Raji (cell line): ENCODE data around the gene NUDCD3.

Experiments used
- POLR2A ChIP-seq: IDR thresholded peaks from 2 replicates; pipeline ENCODE4 v1.6.1; 2011; ENCODE audit warnings: low read depth, low read length, control low read depth; ENCODE audit not compliant: insufficient read depth

NUDCD3 gene

GRCh38 chr7:44490351-44491200 lies at the start of gene NUDCD3:
TSS of gene NUDCD3 (minus strand) at chr7:44490658. CDS start at chr7:44490600, 58 bp downstream.
- peak; percentile 95 for TF ChIP-seq POLR2A

DNA sequence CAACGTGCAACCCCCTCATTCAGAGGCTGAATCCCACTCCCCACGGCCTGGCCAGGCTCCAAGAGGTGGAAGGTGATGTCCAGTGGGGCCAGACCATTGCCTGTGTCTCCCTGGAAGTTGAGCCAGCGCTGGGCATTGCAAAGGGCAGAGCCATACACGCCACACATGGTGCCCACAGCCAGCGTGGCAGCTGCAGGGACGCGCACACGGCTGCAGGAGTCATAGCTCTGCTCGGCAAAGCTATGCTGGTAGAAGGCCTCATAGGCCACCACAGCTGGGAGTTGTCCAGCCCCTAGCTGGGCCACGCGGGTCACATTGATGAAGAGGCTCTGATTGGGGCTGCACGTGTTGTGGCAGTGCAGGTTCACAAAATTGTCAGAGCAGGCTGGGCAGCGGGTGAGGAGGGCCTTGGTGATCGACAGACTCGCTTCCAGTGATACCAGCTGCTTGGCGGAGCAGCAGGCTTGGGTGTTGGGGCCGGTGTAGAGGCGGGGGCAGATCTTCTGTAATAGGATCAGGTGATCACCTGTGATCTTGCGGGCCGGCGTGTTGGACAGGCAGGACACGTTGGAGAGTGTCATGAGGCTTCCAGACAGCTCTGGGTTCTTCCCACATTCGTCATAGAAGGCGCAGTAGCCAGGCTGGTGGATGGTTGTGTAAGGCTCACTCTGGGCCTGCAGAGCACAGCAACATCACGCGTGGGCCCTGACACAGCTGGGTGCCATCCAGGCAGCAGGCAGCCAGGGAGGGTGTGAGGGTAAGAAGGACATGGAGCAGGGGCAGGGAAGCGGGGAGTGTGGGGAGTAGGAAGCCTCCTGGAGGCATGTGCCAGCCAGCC lies 49.4 kb upstream of the NUDCD3 start:
- no peak for TF ChIP-seq POLR2A

DNA sequence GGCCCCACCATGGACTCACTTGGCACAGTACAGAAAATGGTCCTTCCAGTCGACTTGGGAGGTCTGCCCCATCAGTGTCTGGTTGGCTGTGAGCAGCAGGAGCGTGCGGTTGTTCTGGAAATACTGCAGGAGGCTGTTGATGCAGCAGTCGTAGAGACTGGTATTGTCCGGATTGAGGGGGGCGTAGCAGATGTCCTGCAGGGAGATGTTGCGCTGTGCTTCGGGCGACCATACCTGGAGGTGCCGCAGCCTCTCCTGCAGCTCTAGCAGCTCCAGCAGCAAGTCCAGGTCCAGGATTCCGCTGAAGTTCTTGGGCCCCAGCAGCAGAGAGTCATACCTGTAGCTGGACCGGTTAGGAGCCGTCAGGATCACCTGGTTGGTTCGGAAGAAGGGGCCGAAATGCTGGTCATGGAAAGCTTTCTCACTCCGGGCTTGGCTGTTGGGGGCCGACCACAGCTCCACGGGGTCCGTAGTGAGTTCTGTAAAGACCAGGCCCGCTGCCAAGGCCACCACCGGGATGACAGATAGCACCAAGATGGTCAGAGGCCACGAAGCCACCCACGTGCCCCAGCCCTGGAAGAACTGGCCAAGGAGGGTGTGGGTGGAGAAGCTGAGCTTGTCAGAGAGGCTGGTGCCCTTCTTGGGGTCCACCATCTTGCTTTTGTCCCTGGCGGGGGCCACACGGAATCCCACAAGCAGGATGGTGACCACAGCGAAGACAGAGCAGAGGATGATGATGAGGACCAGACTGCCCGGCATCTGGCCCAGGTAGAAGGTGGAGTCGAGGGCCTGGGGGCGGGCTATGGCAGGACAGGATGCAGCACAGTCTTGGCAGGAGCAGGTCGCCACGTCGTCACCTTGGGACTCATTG lies 48.6 kb upstream of the NUDCD3 start:
- no peak for TF ChIP-seq POLR2A

DNA sequence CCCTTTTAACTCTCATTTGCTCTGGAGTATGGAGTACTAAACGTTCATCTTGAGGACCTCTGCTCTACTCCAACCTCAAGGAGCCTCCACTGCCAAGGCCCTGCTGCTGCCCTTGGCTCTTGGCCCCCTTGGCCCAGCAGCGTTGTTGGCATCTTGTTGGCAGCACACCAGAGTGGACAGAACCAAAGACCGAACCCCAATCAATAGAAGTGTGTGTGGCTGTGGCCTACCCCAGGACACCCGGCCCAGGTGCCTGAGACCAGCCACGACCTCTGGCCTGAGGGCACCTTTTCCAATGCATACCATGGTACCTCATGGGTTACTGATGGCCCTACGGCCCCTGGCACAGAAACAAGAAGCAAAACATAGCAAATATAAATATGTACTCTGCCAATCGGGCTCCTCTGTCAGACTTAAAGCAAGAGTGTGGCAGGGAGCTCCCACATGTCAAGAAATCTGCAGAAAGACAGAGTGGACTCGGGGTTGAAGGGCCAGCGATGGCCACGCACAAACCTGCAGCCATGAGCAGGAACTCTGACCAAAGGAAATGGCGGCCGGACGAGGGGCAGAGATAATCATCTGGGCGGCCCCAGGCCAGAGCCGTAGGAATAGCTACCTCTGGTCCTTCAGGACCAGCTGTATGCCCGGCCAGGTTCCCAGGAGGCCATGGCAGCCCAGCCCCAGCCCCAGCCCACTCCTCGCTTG lies 47.8 kb upstream of the NUDCD3 start:
- TF ChIP-seq POLR2A, result no peak

DNA sequence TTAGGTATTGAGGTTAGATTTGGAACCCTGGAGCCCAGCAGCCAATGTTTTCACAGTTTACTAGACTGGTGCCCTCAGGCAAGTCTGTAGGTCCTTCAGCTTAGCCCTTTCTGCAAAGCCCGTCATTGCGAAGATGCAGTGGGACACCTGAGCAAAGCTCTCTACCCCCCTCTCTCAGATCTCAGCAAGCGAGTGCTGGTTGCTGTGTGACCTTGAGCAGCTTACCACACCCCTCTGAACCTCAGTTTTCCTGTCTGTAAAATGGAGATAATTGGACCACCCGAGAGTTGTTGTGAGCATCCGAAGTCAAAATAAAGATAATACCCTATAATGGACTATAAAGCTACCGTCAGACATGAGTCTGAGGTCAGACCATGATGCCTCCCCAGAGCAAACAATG lies 47.0 kb upstream of the NUDCD3 start:
- no peak for TF ChIP-seq POLR2A

- TF ChIP-seq POLR2A, result no peak
These were observed 45.6 kb upstream of the NUDCD3 start for GRCh38 chr7:44536090-44536489.

DNA sequence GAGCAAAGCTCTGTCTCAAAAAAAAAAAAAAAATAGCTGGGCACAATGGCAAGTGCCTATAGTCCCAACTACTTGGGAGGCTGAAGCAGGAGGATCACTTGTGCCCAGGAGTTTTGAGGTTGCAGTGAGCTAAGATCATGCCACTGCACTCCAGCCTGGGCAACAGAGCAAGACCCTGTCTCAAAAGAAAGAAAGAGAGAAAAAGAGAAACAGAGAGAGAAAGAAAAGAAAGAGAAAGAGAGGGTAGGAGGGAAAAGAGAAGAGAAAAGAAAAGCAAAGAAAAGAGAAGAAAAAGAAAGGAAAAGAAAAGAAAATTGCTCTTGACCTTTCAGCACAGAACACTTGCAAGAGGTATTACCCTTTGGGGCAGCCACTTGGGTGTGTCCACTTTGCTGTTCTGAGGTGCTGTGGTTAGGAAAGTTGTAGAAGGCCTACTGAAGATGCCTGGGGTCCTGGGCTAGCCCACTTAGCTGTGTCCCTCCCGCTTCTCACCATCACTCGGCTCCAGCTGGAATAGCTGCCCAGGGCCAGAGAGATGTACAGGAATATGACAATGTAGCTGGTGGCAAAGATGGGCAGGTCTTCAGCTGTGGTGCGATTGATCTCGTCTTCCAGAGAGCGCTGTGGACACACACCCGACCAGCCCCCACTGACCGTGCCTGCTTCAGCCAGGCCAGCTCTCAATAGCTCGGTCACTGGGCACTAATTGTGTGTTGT lies 45.0 kb upstream of the NUDCD3 start:
- no peak for TF ChIP-seq POLR2A

- TF ChIP-seq POLR2A, result no peak
These were observed 44.0 kb upstream of the NUDCD3 start for GRCh38 chr7:44534501-44534900.

- TF ChIP-seq POLR2A, result no peak
These were observed 43.6 kb upstream of the NUDCD3 start for GRCh38 chr7:44534087-44534486.

- TF ChIP-seq POLR2A, result no peak
These were observed 43.0 kb upstream of the NUDCD3 start for GRCh38 chr7:44533301-44534055.

DNA sequence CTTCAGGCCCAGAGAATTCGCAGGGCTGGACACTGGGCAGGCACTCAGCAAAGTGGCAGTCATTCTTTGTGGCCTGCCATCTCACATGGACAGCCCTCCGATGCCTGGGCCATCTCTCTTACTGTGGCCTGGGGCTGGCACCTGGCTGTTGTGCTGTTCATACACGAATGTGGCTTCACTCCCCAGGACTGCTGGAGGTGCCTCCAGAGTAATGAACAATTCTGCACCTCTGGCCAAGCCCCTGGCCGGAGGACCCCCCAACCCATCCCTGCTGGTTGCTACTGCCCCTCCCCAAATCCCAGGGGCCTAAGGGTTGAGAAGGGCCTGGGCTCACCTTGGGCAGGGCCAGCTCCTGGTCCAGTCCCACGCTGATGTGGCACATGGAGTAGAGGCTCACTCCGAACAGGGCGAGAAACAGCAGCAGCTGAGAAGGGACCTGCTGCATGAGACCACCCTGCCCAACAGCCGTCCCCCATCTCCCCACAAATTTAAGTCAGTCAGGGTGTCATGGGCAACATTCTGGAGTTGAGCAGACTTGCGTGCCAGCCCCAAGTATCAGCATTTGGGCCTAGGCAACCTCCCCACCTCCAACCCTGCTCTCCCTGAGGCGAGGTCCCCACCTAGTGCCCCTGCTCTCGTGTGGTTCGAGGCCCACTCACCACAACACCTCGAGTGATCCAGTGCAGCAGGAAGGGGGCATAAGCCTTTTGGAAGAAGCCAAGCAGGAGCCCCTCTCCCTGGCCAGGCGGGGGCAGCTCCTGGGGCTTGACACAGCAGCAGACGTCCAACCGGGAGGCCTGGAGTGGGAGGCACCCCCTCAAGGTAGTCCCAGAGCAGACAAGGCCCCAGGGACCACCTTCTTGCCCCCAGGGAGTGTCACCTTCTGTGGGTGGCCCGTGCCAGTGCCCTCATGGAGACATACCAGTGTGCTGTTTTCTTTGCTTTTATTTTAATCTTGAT lies 41.2 kb upstream of the NUDCD3 start:
- no peak for TF ChIP-seq POLR2A

DNA sequence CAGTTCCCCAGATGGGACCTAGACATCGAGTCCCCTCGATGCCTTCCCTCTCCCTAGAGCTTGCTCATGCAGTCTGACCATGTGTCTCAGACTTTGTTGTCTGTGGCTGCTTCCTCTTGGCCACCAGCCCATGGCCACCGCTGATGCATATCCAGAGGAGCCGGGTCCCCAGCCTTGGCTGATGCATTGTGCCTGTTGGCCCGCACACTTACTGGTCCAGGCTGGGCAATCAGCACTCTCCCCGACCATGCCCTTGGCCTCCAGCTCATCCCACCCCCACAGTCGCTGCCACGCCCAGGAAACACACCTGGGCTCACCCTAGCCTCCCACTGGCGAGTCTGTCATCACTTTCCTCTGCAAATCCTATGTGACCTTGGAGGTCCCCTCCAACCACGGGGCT lies 40.5 kb upstream of the NUDCD3 start:
- TF ChIP-seq POLR2A, result no peak

- TF ChIP-seq POLR2A, result no peak
These were observed 34.4 kb upstream of the NUDCD3 start for GRCh38 chr7:44524811-44525388.
